HG03575 (cell line): Measurements from ENCODE around the gene UGT1A4.
"Not testable (repeated sequence)": the region's sequence is repeated elsewhere in the genome, so short reads cannot be mapped to it uniquely, and the experiment has no call there.

ENCODE experiments used
- ATAC-seq: cut with Tn5 transposase; IDR thresholded peaks from one replicate; pipeline ENCODE4 v1.9.1; 2021; ENCODE audit not compliant: unreplicated experiment, insufficient number of reproducible peaks, low FRiP score; ENCODE audit errors: extremely low read depth

Gene UGT1A4

GRCh38 chr2:233745073-233745755, 26.7 kb downstream of the UGT1A4 start:
- no peak for ATAC-seq

GRCh38 chr2:233745838-233746237, 27.3 kb downstream of the UGT1A4 start:
- ATAC-seq: not testable (repeated sequence)

GRCh38 chr2:233746475-233747282, 28.1 kb downstream of the UGT1A4 start:
- no peak for ATAC-seq

GRCh38 chr2:233747283-233747544, 28.7 kb downstream of the UGT1A4 start:
- no peak for ATAC-seq

- not testable (repeated sequence) for ATAC-seq
These were observed 32.2 kb downstream of the UGT1A4 start for GRCh38 chr2:233750689-233751088.

GRCh38 chr2:233751212-233752009, 32.9 kb downstream of the UGT1A4 start:
- not testable (repeated sequence) for ATAC-seq

GRCh38 chr2:233754872-233755611, 36.5 kb downstream of the UGT1A4 start:
- no peak for ATAC-seq

GRCh38 chr2:233756429-233757081, 38.0 kb downstream of the UGT1A4 start:
- ATAC-seq: no peak

- ATAC-seq: no peak
These were observed 39.6 kb downstream of the UGT1A4 start for GRCh38 chr2:233758141-233758540.

- no peak for ATAC-seq
These were observed 40.3 kb downstream of the UGT1A4 start for GRCh38 chr2:233758849-233759248.

- ATAC-seq: no peak
These were observed 41.5 kb downstream of the UGT1A4 start, which contains the start of gene UGT1A1 for GRCh38 chr2:233760043-233760442. Gene UGT1A1 (plus strand): TSS chr2:233760270. CDS start chr2:233760288, 18 bp downstream.

- ATAC-seq: no peak
These were observed 42.7 kb downstream of the UGT1A4 start for GRCh38 chr2:233761040-233761769.

- no peak for ATAC-seq
These were observed 45.7 kb downstream of the UGT1A4 start for GRCh38 chr2:233764264-233764663.

- no peak for ATAC-seq
These were observed 46.2 kb downstream of the UGT1A4 start for GRCh38 chr2:233764761-233765160.

- ATAC-seq: no peak
These were observed 47.9 kb downstream of the UGT1A4 start for GRCh38 chr2:233766416-233766815.

- no peak for ATAC-seq
These were observed 49.5 kb downstream of the UGT1A4 start for GRCh38 chr2:233768076-233768475.

- ATAC-seq: no peak
These were observed 50.7 kb downstream of the UGT1A4 start for GRCh38 chr2:233769260-233769659.

- ATAC-seq: no peak
These were observed 53.6 kb downstream of the UGT1A4 start for GRCh38 chr2:233772153-233772552.
